Measurements from ENCODE around the gene STAT1. TPM values are rescaled to one million over a fixed set of nuclear protein-coding genes. Genes with fewer than 3 reads are reported as not detected.

STAT1 gene
- total RNA-seq, 4 donors from 2014 or later = 46.5 to 108 (median 67.2) TPM

GRCh38 chr2:190959911-190960788 lies 53.8 kb downstream of the STAT1 start:
- no peak overlapping the region for H3K27ac ChIP-seq
- peaks cover 0 to 37% (median 0%) of the 10 kb centered on the region in 3 donors for H3K36me3 ChIP-seq
- TF ChIP-seq CTCF (IDR thresholded peaks at IDR 0.05) = no peak
- no peaks in the 10 kb centered on the region for H3K9me3 ChIP-seq
- DNase-seq = no peak
- no peaks in the 10 kb centered on the region for H3K27me3 ChIP-seq
- H3K4me3 ChIP-seq = no peak overlapping the region
- no peaks in the 10 kb centered on the region for H3K4me1 ChIP-seq

GRCh38 chr2:190953257-190953656 lies 60.7 kb downstream of the STAT1 start:
- H3K27me3 ChIP-seq = no peaks in the 10 kb centered on the region
- H3K27ac ChIP-seq = no peak overlapping the region
- H3K4me3 ChIP-seq = no peak overlapping the region
- DNase-seq = no peak
- TF ChIP-seq CTCF (IDR thresholded peaks at IDR 0.05) (no peak), POLR2A (IDR thresholded peaks at IDR 0.05) (no peak)
- H3K9me3 ChIP-seq = no peaks in the 10 kb centered on the region
- peaks cover 0 to 6% (median under 1%) of the 10 kb centered on the region in 4 donors for H3K4me1 ChIP-seq
- peaks cover 0 to 9% (median 0%) of the 10 kb centered on the region in 3 donors for H3K36me3 ChIP-seq

- no peaks in the 10 kb centered on the region for H3K27me3 ChIP-seq
- TF ChIP-seq POLR2A (IDR thresholded peaks at IDR 0.05) (no peak), CTCF (IDR thresholded peaks at IDR 0.05) (no peak)
- peaks cover 0 to 5% (median 0%) of the 10 kb centered on the region in 3 donors for H3K36me3 ChIP-seq
- no peak overlapping the region for H3K4me3 ChIP-seq
- no peak for DNase-seq
- no peaks in the 10 kb centered on the region for H3K9me3 ChIP-seq
- no peak overlapping the region for H3K27ac ChIP-seq
- H3K4me1 ChIP-seq = peaks cover 0 to 16% (median 7%) of the 10 kb centered on the region in 4 donors
Observed at GRCh38 chr2:190950566-190950991, 63.4 kb downstream of the STAT1 start.

GRCh38 chr2:190948671-190949070 lies 65.3 kb downstream of the STAT1 start:
- no peaks in the 10 kb centered on the region for H3K36me3 ChIP-seq
- DNase-seq = no peak

GRCh38 chr2:190947711-190948251 lies 66.2 kb downstream of the STAT1 start:
- no peak for TF ChIP-seq POLR2A (IDR thresholded peaks at IDR 0.05)
- TF ChIP-seq CTCF (IDR thresholded peaks at IDR 0.05) = peak in 1 of 6 experiments; percentile 4
- no peaks in the 10 kb centered on the region for H3K9me3 ChIP-seq
- no peaks in the 10 kb centered on the region for H3K27me3 ChIP-seq
- no peaks in the 10 kb centered on the region for H3K36me3 ChIP-seq
- peaks cover 0 to 16% (median 7%) of the 10 kb centered on the region in 4 donors for H3K4me1 ChIP-seq
- no peak for DNase-seq
- peak overlapping the region in 3 of 4 donors; percentile 6 to 50 (median 42) for H3K27ac ChIP-seq
- no peak overlapping the region for H3K4me3 ChIP-seq

More at GRCh38 chr2:190948671-190949070, 65.3 kb downstream of the STAT1 start:
- Histone ChIP-seq H3K9me3 (no peaks in the 10 kb centered on the region), H3K27ac (peak overlapping the region in 1 of 4 donors; percentile 12), H3K27me3 (no peaks in the 10 kb centered on the region), H3K4me3 (no peak overlapping the region), H3K4me1 (peaks cover 0 to 16% (median 7%) of the 10 kb centered on the region in 4 donors)
- TF ChIP-seq POLR2A (IDR thresholded peaks at IDR 0.05) (no peak), CTCF (IDR thresholded peaks at IDR 0.05) (no peak)
